ENCODE data around the gene CENPL. TPM values are rescaled to one million over a fixed set of nuclear protein-coding genes. Genes with fewer than 3 reads are reported as not detected.

The CENPL gene
- total and polyA plus RNA-seq, 9 of the 15 experiments (the other 6 are each of a cell fraction or from before 2014, with no cell fraction given): 33.0 to 52.7 (median 39.7) TPM

DNA sequence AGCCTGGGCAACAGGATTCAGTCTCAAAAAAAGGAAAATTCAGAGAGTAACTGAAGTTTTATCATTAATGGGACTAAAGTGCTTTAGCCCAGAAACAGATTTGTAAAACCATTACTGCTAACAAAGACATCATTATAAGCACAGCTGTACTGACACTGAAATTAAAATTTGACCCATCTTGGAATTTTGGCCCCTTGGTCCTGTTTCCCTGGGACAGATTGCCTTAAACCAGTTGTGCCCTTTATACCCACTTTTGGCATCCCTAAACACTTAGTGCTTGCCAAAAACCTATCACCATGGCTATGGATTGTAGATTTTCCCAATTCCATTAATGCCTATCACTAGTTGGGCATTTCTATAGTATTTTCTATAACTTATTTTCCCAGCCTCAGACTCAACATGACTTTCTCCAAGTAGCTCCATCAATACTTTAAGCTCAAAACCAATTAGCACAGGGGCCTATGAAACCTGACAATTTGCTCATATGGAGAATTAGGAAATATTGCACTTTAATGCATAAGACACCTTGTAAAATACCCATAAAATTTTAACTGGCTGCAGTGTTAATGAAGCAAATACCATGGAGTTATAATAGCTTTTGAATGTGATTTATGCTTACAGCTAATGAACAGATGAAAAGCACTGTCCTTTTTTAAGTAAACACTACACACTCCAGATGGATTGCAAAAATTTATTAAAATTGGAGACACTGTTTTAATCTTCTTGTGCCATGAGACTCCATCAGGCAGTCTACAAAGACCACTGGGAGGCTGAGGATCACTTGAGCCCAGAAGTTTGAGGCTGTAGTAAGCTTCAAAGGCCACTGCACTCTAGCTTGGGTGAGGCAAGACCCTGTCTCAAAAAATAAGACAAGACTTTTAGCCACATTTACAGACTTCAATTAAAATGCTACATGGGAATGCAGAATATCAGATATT is 38.8 kb upstream of the CENPL start (continued):
- TF ChIP-seq CC2D1A (IDR thresholded peaks at IDR 0.05) (no peak), NFYB (IDR thresholded peaks at IDR 0.05; ENCODE audit: extremely low read depth, insufficient read length) (no peak), EWSR1 (IDR thresholded peaks at IDR 0.05; ENCODE audit: borderline replicate concordance, low read depth, partially characterized antibody) (peak; percentile 72), SRF (CRISPR knock-in tag; IDR thresholded peaks at IDR 0.05) (no peak), SUPT5H (IDR thresholded peaks at IDR 0.05) (peak; percentile 41), MAFK (IDR thresholded peaks at IDR 0.05; ENCODE audit: low read length) (no peak), PTBP1 (IDR thresholded peaks at IDR 0.05; ENCODE audit: low read depth, low read length) (no peak), TCF7 (IDR thresholded peaks at IDR 0.05; ENCODE audit: borderline replicate concordance) (no peak), HNRNPLL (IDR thresholded peaks at IDR 0.05; ENCODE audit: low read depth, low read length, poor library complexity, severe bottlenecking) (no peak), MBD2 (IDR thresholded peaks at IDR 0.05; ENCODE audit: borderline replicate concordance, low read depth) (no peak), TAF9B (IDR thresholded peaks at IDR 0.05; ENCODE audit: partially characterized antibody) (no peak), HEY1 (CRISPR knock-in tag; IDR thresholded peaks at IDR 0.05; ENCODE audit: borderline replicate concordance) (no peak), ZFX (CRISPR knock-in tag; IDR thresholded peaks at IDR 0.05) (0 out of 2 replicates have a peak, but pooled peaks have one; percentile 9), SPI1 (IDR thresholded peaks at IDR 0.05; ENCODE audit: borderline replicate concordance, low read depth, low read length) (no peak), DMBX1 (CRISPR knock-in tag; IDR thresholded peaks at IDR 0.05; ENCODE audit: borderline replicate concordance) (no peak), TRIM24 (IDR thresholded peaks at IDR 0.05) (no peak), EP400 (IDR thresholded peaks at IDR 0.05) (no peak)
- TF ChIP-seq, protein P1, sequence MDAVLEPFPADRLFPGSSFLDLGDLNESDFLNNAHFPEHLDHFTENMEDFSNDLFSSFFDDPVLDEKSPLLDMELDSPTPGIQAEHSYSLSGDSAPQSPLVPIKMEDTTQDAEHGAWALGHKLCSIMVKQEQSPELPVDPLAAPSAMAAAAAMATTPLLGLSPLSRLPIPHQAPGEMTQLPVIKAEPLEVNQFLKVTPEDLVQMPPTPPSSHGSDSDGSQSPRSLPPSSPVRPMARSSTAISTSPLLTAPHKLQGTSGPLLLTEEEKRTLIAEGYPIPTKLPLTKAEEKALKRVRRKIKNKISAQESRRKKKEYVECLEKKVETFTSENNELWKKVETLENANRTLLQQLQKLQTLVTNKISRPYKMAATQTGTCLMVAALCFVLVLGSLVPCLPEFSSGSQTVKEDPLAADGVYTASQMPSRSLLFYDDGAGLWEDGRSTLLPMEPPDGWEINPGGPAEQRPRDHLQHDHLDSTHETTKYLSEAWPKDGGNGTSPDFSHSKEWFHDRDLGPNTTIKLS (IDR thresholded peaks at IDR 0.05; ENCODE audit: borderline replicate concordance, low read depth): no peak
- TF ChIP-seq, protein P2, sequence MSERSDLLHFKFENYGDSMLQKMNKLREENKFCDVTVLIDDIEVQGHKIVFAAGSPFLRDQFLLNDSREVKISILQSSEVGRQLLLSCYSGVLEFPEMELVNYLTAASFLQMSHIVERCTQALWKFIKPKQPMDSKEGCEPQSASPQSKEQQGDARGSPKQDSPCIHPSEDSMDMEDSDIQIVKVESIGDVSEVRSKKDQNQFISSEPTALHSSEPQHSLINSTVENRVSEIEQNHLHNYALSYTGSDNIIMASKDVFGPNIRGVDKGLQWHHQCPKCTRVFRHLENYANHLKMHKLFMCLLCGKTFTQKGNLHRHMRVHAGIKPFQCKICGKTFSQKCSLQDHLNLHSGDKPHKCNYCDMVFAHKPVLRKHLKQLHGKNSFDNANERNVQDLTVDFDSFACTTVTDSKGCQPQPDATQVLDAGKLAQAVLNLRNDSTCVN (CRISPR knock-in tag; IDR thresholded peaks at IDR 0.05): peak; percentile 60; the same call in 1 of the 2 replicates
- TF ChIP-seq, protein P3, sequence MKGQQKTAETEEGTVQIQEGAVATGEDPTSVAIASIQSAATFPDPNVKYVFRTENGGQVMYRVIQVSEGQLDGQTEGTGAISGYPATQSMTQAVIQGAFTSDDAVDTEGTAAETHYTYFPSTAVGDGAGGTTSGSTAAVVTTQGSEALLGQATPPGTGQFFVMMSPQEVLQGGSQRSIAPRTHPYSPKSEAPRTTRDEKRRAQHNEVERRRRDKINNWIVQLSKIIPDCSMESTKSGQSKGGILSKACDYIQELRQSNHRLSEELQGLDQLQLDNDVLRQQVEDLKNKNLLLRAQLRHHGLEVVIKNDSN (CRISPR knock-in tag; IDR thresholded peaks at IDR 0.05): no peak
- TF ChIP-seq, protein P4, sequence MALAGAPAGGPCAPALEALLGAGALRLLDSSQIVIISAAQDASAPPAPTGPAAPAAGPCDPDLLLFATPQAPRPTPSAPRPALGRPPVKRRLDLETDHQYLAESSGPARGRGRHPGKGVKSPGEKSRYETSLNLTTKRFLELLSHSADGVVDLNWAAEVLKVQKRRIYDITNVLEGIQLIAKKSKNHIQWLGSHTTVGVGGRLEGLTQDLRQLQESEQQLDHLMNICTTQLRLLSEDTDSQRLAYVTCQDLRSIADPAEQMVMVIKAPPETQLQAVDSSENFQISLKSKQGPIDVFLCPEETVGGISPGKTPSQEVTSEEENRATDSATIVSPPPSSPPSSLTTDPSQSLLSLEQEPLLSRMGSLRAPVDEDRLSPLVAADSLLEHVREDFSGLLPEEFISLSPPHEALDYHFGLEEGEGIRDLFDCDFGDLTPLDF (CRISPR knock-in tag; IDR thresholded peaks at IDR 0.05): 0 out of 2 replicates have a peak, but pooled peaks have one; percentile 10
- TF ChIP-seq, protein P5, sequence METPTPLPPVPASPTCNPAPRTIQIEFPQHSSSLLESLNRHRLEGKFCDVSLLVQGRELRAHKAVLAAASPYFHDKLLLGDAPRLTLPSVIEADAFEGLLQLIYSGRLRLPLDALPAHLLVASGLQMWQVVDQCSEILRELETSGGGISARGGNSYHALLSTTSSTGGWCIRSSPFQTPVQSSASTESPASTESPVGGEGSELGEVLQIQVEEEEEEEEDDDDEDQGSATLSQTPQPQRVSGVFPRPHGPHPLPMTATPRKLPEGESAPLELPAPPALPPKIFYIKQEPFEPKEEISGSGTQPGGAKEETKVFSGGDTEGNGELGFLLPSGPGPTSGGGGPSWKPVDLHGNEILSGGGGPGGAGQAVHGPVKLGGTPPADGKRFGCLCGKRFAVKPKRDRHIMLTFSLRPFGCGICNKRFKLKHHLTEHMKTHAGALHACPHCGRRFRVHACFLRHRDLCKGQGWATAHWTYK (CRISPR knock-in tag; IDR thresholded peaks at IDR 0.05): no peak
